Loucy (cell line): ENCODE results near the gene IGF2.

Source experiments
- H2AFZ ChIP-seq: fragments of 200-600 bp; sonication (generic); 2 replicates; pipeline ENCODE4 v1.6.0; 2016; ENCODE audit warnings: antibody characterized with exemption, mild to moderate bottlenecking, low read length, moderate library complexity
- H3F3A ChIP-seq: fragments of 200-600 bp; 2 replicates; pipeline ENCODE4 v1.6.0; 2016; ENCODE audit warnings: antibody characterized with exemption, low read depth, mild to moderate bottlenecking
- H3K27me3 ChIP-seq: fragments of 200-600 bp; sonication (generic); 2 replicates; pipeline ENCODE4 v1.6.1; 2014; ENCODE audit warnings: low read length, mild to moderate bottlenecking; ENCODE audit not compliant: insufficient read depth, poor library complexity, severe bottlenecking
- H3K36me3 ChIP-seq: fragments of 200-600 bp; sonication (generic); 2 replicates; pipeline ENCODE4 v1.6.1; 2016; ENCODE audit warnings: low read length; ENCODE audit not compliant: insufficient read depth
- H3K4me1 ChIP-seq: fragments of 200-600 bp; sonication (generic); 2 replicates; pipeline ENCODE4 v1.5.1; 2014; ENCODE audit warnings: low read length, mild to moderate bottlenecking; ENCODE audit not compliant: insufficient read depth, poor library complexity, severe bottlenecking
- H3K4me2 ChIP-seq: fragments of 200-600 bp; sonication (generic); 2 replicates; pipeline ENCODE4 v1.6.0; 2014; ENCODE audit warnings: antibody characterized with exemption, low read length, low read depth, mild to moderate bottlenecking; ENCODE audit not compliant: poor library complexity, severe bottlenecking
- H3K4me3 ChIP-seq: fragments of 200-600 bp; sonication (generic); 2 replicates; pipeline ENCODE4 v1.5.1; 2014; ENCODE audit warnings: low read length, mild to moderate bottlenecking, mixed read lengths; ENCODE audit not compliant: poor library complexity, severe bottlenecking
- H3K79me2 ChIP-seq: fragments of 200-600 bp; sonication (generic); 2 replicates; pipeline ENCODE4 v1.6.1; 2014; ENCODE audit warnings: low read length; ENCODE audit not compliant: insufficient read depth
- H3K9ac ChIP-seq: fragments of 200-600 bp; sonication (generic); 2 replicates; pipeline ENCODE4 v1.6.0; 2014; ENCODE audit warnings: mild to moderate bottlenecking, low read depth, low read length, moderate library complexity; ENCODE audit not compliant: poor library complexity, severe bottlenecking
- H3K9me2 ChIP-seq: fragments of 200-600 bp; sonication (generic); replicated peaks from 2 replicates; pipeline ENCODE4 v1.6.1; 2016; ENCODE audit warnings: low read depth, low read length, mixed read lengths
- H3K9me3 ChIP-seq: fragments of 200-600 bp; sonication (generic); 2 replicates; pipeline ENCODE4 v1.6.1; 2014; ENCODE audit warnings: mild to moderate bottlenecking, antibody characterized with exemption, low read length, low read depth; ENCODE audit not compliant: insufficient read depth
- H4K20me1 ChIP-seq: fragments of 200-600 bp; sonication (generic); 2 replicates; pipeline ENCODE4 v1.6.0; 2014; ENCODE audit warnings: antibody characterized with exemption, low read length, mild to moderate bottlenecking; ENCODE audit not compliant: insufficient read depth, poor library complexity, severe bottlenecking
- EZH2phosphoT487 ChIP-seq: fragments of 200-600 bp; IDR thresholded peaks from 2 replicates; pipeline ENCODE4 v1.6.1; 2018; ENCODE audit warnings: antibody characterized with exemption, mild to moderate bottlenecking, moderate library complexity, borderline replicate concordance
- TF ChIP-seq, protein P1 (sequence below): fragments of 200-600 bp; sonication (generic); conservative IDR thresholded peaks from 2 replicates; pipeline ENCODE4 v1.5.1; 2014; ENCODE audit warnings: mild to moderate bottlenecking, antibody characterized with exemption, low read length

The IGF2 gene

DNA sequence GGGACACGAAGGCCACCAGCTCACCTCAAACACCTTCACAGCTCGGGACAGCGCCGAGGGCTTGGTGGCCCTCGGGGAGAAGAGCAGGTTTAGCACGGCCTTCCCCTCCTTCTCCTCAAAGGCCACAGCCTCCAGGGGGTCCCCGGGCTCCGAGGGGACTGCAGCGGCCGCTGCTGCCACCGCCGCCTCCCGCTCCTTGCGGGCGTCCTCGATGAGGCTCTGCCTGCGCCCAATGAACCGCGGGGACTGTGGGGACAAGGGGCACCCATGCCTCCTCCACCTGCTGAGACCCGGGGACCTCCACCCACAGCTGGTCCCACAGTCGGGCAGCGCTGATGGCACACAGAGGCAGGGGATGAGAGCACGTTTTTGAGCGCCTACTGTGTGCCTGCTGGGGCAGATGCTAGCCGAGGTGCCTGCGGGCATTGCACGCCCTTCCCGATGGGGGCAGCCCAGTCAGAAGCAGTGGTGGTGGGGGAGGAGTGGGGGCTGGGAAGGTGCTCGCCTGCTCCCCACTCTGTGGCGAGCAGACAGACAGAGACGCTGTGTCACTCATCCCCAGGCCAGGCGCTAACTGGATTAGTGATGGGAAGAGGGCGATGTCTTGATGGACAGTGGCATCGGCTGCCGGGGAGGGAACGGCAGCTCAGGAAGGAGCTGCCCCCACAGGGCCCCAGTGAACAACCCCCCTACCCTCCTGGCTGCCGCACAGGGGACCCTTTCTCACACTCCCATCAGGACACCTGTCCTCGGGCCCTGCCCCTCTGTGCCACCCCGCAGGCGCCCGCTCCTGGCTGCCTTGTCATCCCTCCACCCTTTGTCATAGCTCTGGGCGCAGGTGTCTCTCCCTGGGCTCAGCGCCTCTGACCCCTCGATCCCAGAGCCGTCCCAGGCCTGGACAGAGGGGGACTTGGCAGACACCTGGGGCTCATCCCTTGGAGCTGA lies 30.7 kb upstream of the IGF2 start:
- no peak overlapping the region for H3K4me3 ChIP-seq
- H3K36me3 ChIP-seq = no peaks in the 10 kb centered on the region
- no peaks in the 10 kb centered on the region for H3K4me1 ChIP-seq
- no peak overlapping the region for H2AFZ ChIP-seq
- TF ChIP-seq, protein P1, sequence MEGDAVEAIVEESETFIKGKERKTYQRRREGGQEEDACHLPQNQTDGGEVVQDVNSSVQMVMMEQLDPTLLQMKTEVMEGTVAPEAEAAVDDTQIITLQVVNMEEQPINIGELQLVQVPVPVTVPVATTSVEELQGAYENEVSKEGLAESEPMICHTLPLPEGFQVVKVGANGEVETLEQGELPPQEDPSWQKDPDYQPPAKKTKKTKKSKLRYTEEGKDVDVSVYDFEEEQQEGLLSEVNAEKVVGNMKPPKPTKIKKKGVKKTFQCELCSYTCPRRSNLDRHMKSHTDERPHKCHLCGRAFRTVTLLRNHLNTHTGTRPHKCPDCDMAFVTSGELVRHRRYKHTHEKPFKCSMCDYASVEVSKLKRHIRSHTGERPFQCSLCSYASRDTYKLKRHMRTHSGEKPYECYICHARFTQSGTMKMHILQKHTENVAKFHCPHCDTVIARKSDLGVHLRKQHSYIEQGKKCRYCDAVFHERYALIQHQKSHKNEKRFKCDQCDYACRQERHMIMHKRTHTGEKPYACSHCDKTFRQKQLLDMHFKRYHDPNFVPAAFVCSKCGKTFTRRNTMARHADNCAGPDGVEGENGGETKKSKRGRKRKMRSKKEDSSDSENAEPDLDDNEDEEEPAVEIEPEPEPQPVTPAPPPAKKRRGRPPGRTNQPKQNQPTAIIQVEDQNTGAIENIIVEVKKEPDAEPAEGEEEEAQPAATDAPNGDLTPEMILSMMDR = no peak
- no peak for TF ChIP-seq EZH2phosphoT487
- H3F3A ChIP-seq = no peaks in the 10 kb centered on the region
- no peaks in the 10 kb centered on the region for H4K20me1 ChIP-seq
- no peaks in the 10 kb centered on the region for H3K9me2 ChIP-seq
- no peaks in the 10 kb centered on the region for H3K79me2 ChIP-seq
- no peak overlapping the region for H3K4me2 ChIP-seq
- H3K27me3 ChIP-seq = no peaks in the 10 kb centered on the region
- no peak overlapping the region for H3K9ac ChIP-seq
- H3K9me3 ChIP-seq = no peaks in the 10 kb centered on the region

- no peaks in the 10 kb centered on the region for H3F3A ChIP-seq
- no peaks in the 10 kb centered on the region for H3K9me3 ChIP-seq
- H3K4me3 ChIP-seq = no peak overlapping the region
- no peak overlapping the region for H2AFZ ChIP-seq
- TF ChIP-seq, protein P1 = no peak
- TF ChIP-seq EZH2phosphoT487 = no peak
- no peaks in the 10 kb centered on the region for H3K79me2 ChIP-seq
- no peak overlapping the region for H3K4me2 ChIP-seq
- no peaks in the 10 kb centered on the region for H3K4me1 ChIP-seq
- no peak overlapping the region for H3K9ac ChIP-seq
- H3K36me3 ChIP-seq = no peaks in the 10 kb centered on the region
- H3K27me3 ChIP-seq = no peaks in the 10 kb centered on the region
- H4K20me1 ChIP-seq = no peaks in the 10 kb centered on the region
- H3K9me2 ChIP-seq = no peaks in the 10 kb centered on the region
Observed at GRCh38 chr11:2169005-2169378, 29.8 kb upstream of the IGF2 start.

DNA sequence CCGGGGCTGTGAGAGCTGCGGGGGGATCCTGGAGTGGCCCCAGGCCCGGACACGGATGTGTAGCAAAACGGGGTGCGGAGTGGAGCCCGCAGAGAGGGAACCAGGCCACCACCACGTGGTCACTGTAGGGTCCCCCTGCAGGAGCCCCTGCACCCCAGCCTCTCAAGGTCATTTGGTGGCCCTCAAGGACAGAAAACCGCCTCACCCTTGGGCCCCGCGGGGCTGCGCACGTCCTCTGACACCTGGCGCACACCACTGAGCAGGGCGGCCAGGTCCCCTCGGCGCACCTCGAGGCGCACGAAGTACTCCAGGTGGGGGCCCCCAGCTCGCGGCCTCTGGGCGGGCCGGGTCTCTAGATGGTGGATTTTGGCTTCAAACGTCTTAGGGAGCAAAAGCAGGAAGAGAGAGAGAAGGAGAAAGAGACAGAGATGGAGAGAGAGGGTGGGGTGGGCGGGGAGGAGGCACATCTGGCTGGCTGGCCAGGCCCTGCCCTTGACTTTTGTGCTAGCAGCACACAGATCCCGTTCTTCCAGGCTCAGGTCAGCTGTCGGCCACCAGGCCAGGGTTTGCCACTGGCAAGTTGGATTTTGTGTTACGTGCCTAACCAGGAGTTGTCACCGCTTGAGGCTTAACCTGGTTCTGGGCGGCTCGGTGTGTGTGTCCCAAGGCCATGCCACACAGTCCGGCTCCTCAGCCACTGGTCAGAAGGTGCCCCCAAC lies 29.3 kb upstream of the IGF2 start:
- no peak for TF ChIP-seq EZH2phosphoT487
- TF ChIP-seq, protein P1 = no peak
- Histone ChIP-seq H3K4me1 (no peaks in the 10 kb centered on the region), H3K9me2 (no peaks in the 10 kb centered on the region), H3K27me3 (no peaks in the 10 kb centered on the region), H3K4me2 (no peak overlapping the region), H4K20me1 (no peaks in the 10 kb centered on the region), H3F3A (no peaks in the 10 kb centered on the region), H3K36me3 (no peaks in the 10 kb centered on the region), H3K9me3 (no peaks in the 10 kb centered on the region), H3K79me2 (no peaks in the 10 kb centered on the region), H3K9ac (no peak overlapping the region), H3K4me3 (no peak overlapping the region), H2AFZ (no peak overlapping the region)
